Coronary artery (tissue), 2 donors: ENCODE measurements around the gene TBKBP1.

Experiments used
- DNase-seq: peaks from one replicate; pipeline ENCODE4 v3.0.0-alpha.2; 2017; ENCODE audit warnings: low spot score
- H3K27ac ChIP-seq, 2 donors: fragments of 200-600 bp; sonication (generic); one replicate each; pipeline ENCODE4 v1.5.1; 2016 to 2019
- H3K4me3 ChIP-seq: fragments of 200-600 bp; sonication (generic); 2 replicates; pipeline ENCODE4 v1.5.1; 2016; ENCODE audit warnings: mild to moderate bottlenecking, moderate library complexity
- TF ChIP-seq, protein P1 (sequence below): fragments of 200-600 bp; sonication (generic); IDR thresholded peaks from one replicate; pipeline ENCODE4 v1.5.1; 2019; ENCODE audit warnings: antibody characterized with exemption

TBKBP1 gene

DNA sequence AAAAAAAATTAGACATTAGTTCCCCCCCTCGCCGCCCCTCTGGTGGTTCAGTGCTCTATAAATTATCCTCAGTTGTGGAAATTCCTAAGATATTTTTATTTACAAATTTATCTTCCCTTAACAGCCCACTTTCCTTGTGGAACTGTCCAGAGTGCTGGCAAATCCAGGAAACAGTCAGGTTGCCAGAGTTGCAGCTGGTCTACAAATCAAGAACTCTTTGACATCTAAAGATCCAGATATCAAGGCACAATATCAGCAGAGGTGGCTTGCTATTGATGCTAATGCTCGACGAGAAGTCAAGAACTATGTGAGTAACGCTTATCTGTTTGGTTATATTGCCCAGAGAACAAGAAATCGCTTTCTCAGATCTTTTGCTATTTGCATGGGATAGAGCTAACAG, 41.4 kb upstream of the TBKBP1 start:
- no peak for DNase-seq
- TF ChIP-seq, protein P1, sequence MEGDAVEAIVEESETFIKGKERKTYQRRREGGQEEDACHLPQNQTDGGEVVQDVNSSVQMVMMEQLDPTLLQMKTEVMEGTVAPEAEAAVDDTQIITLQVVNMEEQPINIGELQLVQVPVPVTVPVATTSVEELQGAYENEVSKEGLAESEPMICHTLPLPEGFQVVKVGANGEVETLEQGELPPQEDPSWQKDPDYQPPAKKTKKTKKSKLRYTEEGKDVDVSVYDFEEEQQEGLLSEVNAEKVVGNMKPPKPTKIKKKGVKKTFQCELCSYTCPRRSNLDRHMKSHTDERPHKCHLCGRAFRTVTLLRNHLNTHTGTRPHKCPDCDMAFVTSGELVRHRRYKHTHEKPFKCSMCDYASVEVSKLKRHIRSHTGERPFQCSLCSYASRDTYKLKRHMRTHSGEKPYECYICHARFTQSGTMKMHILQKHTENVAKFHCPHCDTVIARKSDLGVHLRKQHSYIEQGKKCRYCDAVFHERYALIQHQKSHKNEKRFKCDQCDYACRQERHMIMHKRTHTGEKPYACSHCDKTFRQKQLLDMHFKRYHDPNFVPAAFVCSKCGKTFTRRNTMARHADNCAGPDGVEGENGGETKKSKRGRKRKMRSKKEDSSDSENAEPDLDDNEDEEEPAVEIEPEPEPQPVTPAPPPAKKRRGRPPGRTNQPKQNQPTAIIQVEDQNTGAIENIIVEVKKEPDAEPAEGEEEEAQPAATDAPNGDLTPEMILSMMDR, result no peak
- Histone ChIP-seq H3K4me3 (no peak overlapping the region), H3K27ac (no peak overlapping the region)

- DNase-seq, result no peak
- TF ChIP-seq, protein P1, result no peak
- H3K4me3 ChIP-seq, result no peak overlapping the region
- no peak overlapping the region for H3K27ac ChIP-seq
Observed at GRCh38 chr17:47653442-47653841, 40.5 kb upstream of the TBKBP1 start.

DNA sequence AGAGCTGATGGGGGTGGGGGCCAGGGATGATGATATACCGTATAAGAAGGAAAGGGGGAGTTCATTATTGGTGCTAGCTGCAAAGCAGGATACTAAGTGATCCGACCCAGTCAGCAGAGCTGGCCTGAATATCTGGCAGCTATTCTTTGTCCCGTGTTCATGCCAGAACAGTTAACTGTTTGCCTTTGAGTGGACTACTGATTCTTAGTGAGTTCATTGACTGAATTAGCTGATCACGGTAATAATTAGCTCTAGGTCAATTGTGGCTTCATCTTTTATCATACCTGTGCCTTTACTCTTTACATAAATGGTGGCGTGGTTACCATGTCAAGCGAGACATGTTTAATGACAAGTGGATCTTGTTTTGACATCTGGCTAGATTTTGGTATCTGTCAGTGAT, 39.0 kb upstream of the TBKBP1 start:
- TF ChIP-seq, protein P1, result no peak
- H3K27ac ChIP-seq, result no peak overlapping the region
- H3K4me3 ChIP-seq, result no peak overlapping the region
- DNase-seq, result no peak

DNA sequence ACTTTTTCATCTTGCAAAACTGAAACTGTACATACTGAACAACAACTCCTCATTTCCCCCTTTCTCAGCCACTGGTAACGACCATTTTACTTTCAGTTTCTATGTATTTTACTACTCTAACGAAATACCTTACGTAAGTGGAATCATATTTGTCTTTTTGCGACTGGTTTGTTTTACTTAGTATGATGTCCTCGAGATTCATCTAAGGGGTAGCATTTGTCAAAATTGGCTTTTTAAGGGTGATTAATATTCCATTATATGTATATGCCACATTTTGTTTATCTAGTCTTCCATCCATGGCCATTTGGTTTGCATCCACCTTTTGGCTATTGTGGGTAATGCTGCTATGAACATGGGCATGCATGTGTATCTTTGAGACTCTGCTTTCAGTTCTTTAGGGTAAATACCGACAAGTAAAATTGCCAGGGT, 33.9 kb upstream of the TBKBP1 start:
- H3K27ac ChIP-seq, result no peak overlapping the region
- no peak for DNase-seq
- TF ChIP-seq, protein P1, result no peak
- no peak overlapping the region for H3K4me3 ChIP-seq

GRCh38 chr17:47663912-47664623, 29.9 kb upstream of the TBKBP1 start:
- TF ChIP-seq, protein P1, result no peak
- H3K27ac ChIP-seq, result no peak overlapping the region
- DNase-seq, result no peak
- no peak overlapping the region for H3K4me3 ChIP-seq

DNA sequence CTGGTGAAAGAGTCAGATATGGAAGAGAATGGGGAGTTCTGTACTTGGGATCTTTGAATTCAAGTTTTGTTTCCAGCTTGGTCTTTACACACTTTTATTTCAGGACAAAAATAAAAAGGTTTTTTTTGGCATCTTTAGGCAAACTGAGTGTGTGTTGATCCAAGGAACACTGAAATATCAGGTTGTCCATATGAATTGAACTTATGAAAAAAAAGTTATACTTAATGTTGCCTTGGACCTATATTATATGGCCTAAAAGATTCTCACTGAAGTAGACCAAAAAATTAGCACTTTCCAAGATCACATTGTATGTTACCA, 29.4 kb upstream of the TBKBP1 start:
- Histone ChIP-seq H3K4me3 (no peak overlapping the region), H3K27ac (no peak overlapping the region)
- TF ChIP-seq, protein P1, result peak; percentile 38
- no peak for DNase-seq

GRCh38 chr17:47665655-47666054, 28.3 kb upstream of the TBKBP1 start:
- H3K27ac ChIP-seq, result no peak overlapping the region
- no peak for DNase-seq
- TF ChIP-seq, protein P1, result no peak
- H3K4me3 ChIP-seq, result no peak overlapping the region
